Measurements from ENCODE around the gene OR3A3.
"Not testable (repeated sequence)": the region's sequence is repeated elsewhere in the genome, so short reads cannot be mapped to it uniquely, and the experiment has no call there.

Gene OR3A3

GRCh38 chr17:3411070-3411469 is at the start of gene OR3A3:
OR3A3 (plus strand) TSS chr17:3411370.
- Histone ChIP-seq H3K27me3 (ENCODE audit: insufficient read depth, poor library complexity, severe bottlenecking) (peaks cover 4% of the 10 kb centered on the region), H3K27ac (ENCODE audit: poor library complexity, severe bottlenecking) (no peak within 1 kb of the TSS), H3K4me3 (ENCODE audit: severe bottlenecking) (no peak within 1 kb of the TSS), H3K9me3 (ENCODE audit: severe bottlenecking) (no peaks in the 10 kb centered on the region), H3K36me3 (ENCODE audit: low read depth) (no peaks in the 10 kb centered on the region), H3K4me1 (ENCODE audit: insufficient read depth, poor library complexity, severe bottlenecking) (no peaks in the 10 kb centered on the region)
- ATAC-seq (ENCODE audit: low read depth) (no peak), DNase-seq (ENCODE audit: low spot score) (no peak)
- TF ChIP-seq, protein P1, sequence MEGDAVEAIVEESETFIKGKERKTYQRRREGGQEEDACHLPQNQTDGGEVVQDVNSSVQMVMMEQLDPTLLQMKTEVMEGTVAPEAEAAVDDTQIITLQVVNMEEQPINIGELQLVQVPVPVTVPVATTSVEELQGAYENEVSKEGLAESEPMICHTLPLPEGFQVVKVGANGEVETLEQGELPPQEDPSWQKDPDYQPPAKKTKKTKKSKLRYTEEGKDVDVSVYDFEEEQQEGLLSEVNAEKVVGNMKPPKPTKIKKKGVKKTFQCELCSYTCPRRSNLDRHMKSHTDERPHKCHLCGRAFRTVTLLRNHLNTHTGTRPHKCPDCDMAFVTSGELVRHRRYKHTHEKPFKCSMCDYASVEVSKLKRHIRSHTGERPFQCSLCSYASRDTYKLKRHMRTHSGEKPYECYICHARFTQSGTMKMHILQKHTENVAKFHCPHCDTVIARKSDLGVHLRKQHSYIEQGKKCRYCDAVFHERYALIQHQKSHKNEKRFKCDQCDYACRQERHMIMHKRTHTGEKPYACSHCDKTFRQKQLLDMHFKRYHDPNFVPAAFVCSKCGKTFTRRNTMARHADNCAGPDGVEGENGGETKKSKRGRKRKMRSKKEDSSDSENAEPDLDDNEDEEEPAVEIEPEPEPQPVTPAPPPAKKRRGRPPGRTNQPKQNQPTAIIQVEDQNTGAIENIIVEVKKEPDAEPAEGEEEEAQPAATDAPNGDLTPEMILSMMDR (IDR thresholded peaks at IDR 0.05; ENCODE audit: poor library complexity, severe bottlenecking) = no peak

GRCh38 chr17:3371167-3371566 is 40.0 kb upstream of the OR3A3 start:
- not testable (repeated sequence) for ATAC-seq (ENCODE audit: low read depth); H3K4me1 ChIP-seq (ENCODE audit: insufficient read depth, poor library complexity, severe bottlenecking); H3K4me3 ChIP-seq (ENCODE audit: severe bottlenecking); H3K36me3 ChIP-seq (ENCODE audit: low read depth); DNase-seq (ENCODE audit: low spot score); H3K27ac ChIP-seq (ENCODE audit: poor library complexity, severe bottlenecking); H3K27me3 ChIP-seq (ENCODE audit: insufficient read depth, poor library complexity, severe bottlenecking)
- H3K9me3 ChIP-seq (ENCODE audit: severe bottlenecking) = peaks cover 15% of the 10 kb centered on the region

- ATAC-seq (ENCODE audit: low read depth) (no peak), DNase-seq (ENCODE audit: low spot score) (no peak)
- TF ChIP-seq, protein P1 (IDR thresholded peaks at IDR 0.05; ENCODE audit: poor library complexity, severe bottlenecking) = no peak
- Histone ChIP-seq H3K27me3 (ENCODE audit: insufficient read depth, poor library complexity, severe bottlenecking) (no peaks in the 10 kb centered on the region), H3K9me3 (ENCODE audit: severe bottlenecking) (peaks cover 14% of the 10 kb centered on the region), H3K4me3 (ENCODE audit: severe bottlenecking) (no peak overlapping the region), H3K27ac (ENCODE audit: poor library complexity, severe bottlenecking) (no peak overlapping the region), H3K4me1 (ENCODE audit: insufficient read depth, poor library complexity, severe bottlenecking) (no peaks in the 10 kb centered on the region), H3K36me3 (ENCODE audit: low read depth) (0 out of 2 replicates have a peak, but pooled peaks cover 4% of the 10 kb centered on the region)
Measured at GRCh38 chr17:3378321-3378720, 32.8 kb upstream of the OR3A3 start.

DNA sequence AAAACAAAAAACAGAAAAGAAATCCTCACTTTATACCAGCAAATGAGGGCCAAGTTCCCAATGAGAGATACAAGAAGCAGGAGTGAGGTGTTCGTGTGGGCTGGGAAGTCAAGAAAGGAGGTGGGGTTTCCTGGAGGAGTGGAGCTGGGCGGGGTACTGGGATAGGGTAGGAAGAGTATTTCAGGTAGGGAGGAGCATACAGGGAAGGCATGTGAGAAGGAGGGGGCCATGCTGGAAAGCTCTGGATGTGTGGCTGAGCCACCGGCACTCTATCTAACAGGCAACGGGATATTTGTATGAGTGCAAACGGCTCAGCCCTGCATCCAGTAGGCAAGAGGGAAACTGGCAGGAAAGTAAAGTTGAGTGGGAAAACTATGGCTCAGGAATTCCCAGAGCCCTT is 29.2 kb upstream of the OR3A3 start:
- DNase-seq (ENCODE audit: low spot score) (no peak), ATAC-seq (ENCODE audit: low read depth) (no peak)

DNA sequence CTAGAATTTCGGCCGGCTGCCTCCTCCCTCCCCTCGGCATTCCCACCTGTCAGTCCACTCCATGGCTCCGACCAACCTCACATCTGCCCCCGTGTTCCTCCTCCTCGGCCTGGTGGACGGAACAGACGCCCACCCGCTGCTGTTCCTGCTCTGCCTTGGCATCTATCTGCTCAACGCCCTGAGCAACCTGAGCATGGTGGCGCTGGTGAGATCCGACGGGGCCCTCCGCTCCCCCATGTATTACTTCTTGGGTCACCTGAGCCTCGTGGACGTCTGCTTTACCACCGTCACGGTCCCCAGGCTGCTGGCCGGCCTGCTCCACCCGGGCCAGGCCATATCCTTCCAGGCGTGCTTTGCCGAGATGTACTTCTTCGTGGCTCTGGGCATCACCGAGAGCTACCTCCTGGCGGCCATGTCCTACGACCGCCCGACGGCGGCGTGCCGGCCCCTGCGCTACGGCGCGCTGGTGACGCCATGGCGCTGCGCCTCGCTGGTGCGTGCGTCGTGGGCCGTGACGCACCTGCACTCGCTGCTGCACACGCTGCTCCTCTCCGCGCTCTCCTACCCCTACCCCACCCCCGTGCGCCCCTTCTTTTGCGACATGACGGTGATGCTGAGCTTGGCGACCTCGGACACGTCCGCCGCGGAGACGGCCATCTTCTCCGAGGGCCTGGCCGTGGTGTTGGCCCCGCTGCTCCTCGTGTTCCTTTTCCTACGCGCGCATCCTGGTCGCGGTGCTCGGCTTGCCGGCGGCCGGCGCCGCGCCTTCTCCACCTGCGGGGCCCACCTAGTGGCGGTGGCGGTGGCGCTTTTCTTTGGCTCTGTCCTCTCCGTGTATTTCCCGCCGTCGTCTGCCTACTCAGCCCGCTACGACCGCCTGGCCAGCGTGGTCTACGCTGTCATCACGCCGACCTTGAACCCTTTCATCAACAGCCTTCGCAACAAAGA is 25.0 kb upstream of the OR3A3 start, which contains the start of gene OR3A2:
TSS of gene OR3A2 (minus strand) at position 440 of the 948 bp plus-strand sequence.
- H3K4me1 ChIP-seq (ENCODE audit: insufficient read depth, poor library complexity, severe bottlenecking) = no peaks in the 10 kb centered on the region
- TF ChIP-seq, protein P1 (IDR thresholded peaks at IDR 0.05; ENCODE audit: poor library complexity, severe bottlenecking) = no peak
- ATAC-seq (ENCODE audit: low read depth) = peak; percentile 93
- peak within 1 kb of the TSS; percentile 42 for H3K4me3 ChIP-seq (ENCODE audit: severe bottlenecking)
- no peaks in the 10 kb centered on the region for H3K27me3 ChIP-seq (ENCODE audit: insufficient read depth, poor library complexity, severe bottlenecking)
- H3K9me3 ChIP-seq (ENCODE audit: severe bottlenecking) = peaks cover 2% of the 10 kb centered on the region
- no peak within 1 kb of the TSS for H3K27ac ChIP-seq (ENCODE audit: poor library complexity, severe bottlenecking)
- no peak for DNase-seq (ENCODE audit: low spot score)
- no peaks in the 10 kb centered on the region for H3K36me3 ChIP-seq (ENCODE audit: low read depth)

More for the DNA sequence above, 29.2 kb upstream of the OR3A3 start:
- no peak overlapping the region for H3K4me3 ChIP-seq (ENCODE audit: severe bottlenecking)
- H3K36me3 ChIP-seq (ENCODE audit: low read depth) = 0 out of 2 replicates have a peak, but pooled peaks cover 2% of the 10 kb centered on the region
- H3K4me1 ChIP-seq (ENCODE audit: insufficient read depth, poor library complexity, severe bottlenecking) = no peaks in the 10 kb centered on the region
- TF ChIP-seq, protein P1 (IDR thresholded peaks at IDR 0.05; ENCODE audit: poor library complexity, severe bottlenecking) = no peak
- H3K27me3 ChIP-seq (ENCODE audit: insufficient read depth, poor library complexity, severe bottlenecking) = no peaks in the 10 kb centered on the region
- H3K9me3 ChIP-seq (ENCODE audit: severe bottlenecking) = peaks cover 4% of the 10 kb centered on the region
- H3K27ac ChIP-seq (ENCODE audit: poor library complexity, severe bottlenecking) = no peak overlapping the region
